Embryonic facial prominence (tissue), 1 donor: ENCODE results near the gene CFAP299.

Experiments
- DNase-seq: peaks from one replicate; pipeline ENCODE4 v3.0.0-alpha.2; 2016; ENCODE audit errors: extremely low spot score

CFAP299 gene

GRCh38 chr4:80447493-80447892 lies 112.0 kb downstream of the CFAP299 start:
- no peak for DNase-seq

DNA sequence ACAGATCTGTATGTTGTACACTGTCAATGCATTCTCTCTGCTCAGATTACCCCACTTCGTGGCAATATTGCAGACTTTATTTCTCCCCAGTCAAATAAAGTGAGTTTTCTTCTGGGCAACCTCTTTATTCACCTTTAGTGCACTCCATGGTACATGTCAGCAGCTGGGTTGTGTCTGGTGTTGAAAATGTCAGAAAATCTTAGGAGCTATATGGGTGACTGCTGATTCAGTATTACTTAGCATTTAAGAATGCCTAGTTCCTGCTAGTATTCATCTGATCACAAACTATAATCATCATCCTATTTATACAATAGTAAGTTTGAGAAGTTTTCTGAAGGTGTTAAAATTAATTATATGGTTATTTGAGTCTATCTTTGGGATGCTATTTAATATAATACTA lies 112.5 kb downstream of the CFAP299 start:
- DNase-seq: no peak

GRCh38 chr4:80452055-80452454 lies 116.5 kb downstream of the CFAP299 start:
- DNase-seq: no peak

GRCh38 chr4:80452768-80453167 lies 117.2 kb downstream of the CFAP299 start:
- no peak for DNase-seq

- DNase-seq: no peak
Observed at GRCh38 chr4:80454040-80454439, 118.5 kb downstream of the CFAP299 start.

GRCh38 chr4:80454556-80454955 lies 119.0 kb downstream of the CFAP299 start:
- no peak for DNase-seq

- no peak for DNase-seq
Observed at GRCh38 chr4:80459918-80460473, 124.5 kb downstream of the CFAP299 start.

DNA sequence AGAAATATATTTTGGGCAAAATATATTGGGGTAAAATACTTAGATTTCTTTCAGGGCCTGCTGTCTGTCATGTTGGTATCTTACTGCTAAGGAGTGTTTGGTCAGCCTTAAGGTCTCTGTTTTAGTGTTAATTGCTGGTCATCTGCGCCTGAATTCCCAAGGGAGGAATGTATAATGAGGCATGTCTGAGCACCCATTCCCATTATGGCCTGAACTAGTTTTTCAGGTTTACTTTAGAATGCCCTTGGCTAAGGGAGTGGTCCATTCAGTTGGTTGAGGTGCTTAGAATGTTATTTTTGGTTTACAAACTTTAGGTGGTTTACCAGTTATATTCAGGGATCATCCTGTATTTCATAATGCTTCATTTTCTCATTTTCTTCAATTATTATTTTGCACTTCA lies 125.9 kb downstream of the CFAP299 start:
- no peak for DNase-seq

GRCh38 chr4:80462621-80463091 lies 127.1 kb downstream of the CFAP299 start:
- no peak for DNase-seq

GRCh38 chr4:80463509-80463908 lies 128.0 kb downstream of the CFAP299 start:
- no peak for DNase-seq

- no peak for DNase-seq
Observed at GRCh38 chr4:80465238-80465637, 129.7 kb downstream of the CFAP299 start.

- DNase-seq: no peak
Observed at GRCh38 chr4:80465736-80466135, 130.2 kb downstream of the CFAP299 start.

DNA sequence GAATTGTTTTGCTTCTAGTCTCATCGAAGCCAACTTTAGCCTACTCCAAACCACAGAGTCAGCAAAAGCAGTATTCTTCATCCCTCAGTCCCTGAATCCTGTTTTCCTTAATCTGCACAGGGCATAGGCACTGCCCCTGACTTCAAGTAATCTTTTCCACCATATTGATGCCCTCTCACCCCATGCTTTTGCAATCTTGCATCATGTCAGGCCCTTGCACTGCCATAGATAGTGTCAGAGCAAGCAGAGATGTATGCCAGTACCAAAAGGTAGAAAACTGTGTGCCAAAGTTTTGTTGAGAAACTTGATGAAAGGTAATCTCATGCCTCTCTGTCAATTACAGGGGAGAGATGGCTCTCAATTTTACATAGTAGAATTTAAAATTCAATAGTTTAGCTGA lies 131.1 kb downstream of the CFAP299 start:
- no peak for DNase-seq

GRCh38 chr4:80471756-80472155 lies 136.2 kb downstream of the CFAP299 start:
- DNase-seq: no peak

DNA sequence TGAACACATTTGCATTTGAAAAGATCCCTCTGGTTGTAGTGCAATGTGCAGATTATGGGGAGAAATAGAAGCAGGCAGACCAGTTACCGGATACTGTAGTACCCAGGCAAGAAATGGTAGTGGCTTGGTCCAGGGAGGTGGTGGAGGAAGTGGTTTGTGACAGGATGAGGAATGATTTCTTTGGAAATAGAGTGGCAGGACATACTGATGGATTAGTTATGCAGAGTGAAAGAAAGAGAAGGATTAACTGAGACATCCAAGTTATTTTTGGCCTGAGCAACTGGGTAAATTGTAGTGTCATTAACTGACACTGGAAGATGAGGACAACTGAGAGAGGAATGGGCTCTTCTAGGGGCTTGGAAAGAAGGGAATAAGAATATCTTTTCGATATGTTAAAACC lies 139.7 kb downstream of the CFAP299 start:
- DNase-seq: no peak

- no peak for DNase-seq
Observed at GRCh38 chr4:80475798-80476197, 140.3 kb downstream of the CFAP299 start.

DNA sequence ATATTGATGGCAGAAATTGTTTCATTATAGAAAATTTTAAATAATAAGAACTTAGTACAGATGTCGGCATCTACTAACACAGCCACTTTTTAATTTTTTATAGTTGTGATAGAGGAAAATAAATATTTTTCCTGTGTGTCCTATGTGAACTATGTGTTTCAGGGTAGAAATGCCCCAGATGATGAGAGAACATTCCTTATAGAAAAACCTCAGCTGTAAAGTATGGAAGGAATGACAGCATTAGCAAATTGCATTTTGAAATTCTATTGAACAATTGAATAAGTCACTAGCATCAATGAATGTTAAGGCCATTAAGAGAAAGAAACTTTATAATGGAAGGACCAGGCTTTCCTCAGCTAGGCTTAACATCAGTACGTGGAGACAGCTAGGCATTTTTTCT lies 149.2 kb downstream of the CFAP299 start:
- no peak for DNase-seq

- DNase-seq: no peak
Observed at GRCh38 chr4:80486603-80487002, 151.1 kb downstream of the CFAP299 start.

GRCh38 chr4:80489798-80490197 lies 154.3 kb downstream of the CFAP299 start:
- DNase-seq: no peak

GRCh38 chr4:80492761-80493160 lies 157.2 kb downstream of the CFAP299 start:
- DNase-seq: no peak

DNA sequence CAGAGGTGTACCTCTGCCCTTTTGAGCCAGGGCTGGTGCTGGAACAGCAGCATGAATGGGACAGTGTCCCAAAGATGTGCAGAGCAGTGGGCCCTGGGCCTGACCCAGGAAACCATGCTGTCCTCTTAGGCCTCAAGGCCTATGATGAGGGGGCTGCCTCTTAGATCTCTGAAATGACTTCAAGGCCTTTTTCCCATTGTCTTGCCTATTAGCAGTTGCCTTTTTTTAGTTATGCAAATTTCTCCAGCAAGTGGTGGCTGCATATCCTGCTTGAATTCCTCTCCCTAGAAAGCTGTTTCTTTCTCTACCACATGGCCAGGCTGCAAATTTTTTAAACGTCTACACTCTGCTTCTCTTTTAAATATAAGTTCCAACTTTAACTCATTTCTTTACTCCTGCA lies 160.3 kb downstream of the CFAP299 start:
- DNase-seq: no peak

DNA sequence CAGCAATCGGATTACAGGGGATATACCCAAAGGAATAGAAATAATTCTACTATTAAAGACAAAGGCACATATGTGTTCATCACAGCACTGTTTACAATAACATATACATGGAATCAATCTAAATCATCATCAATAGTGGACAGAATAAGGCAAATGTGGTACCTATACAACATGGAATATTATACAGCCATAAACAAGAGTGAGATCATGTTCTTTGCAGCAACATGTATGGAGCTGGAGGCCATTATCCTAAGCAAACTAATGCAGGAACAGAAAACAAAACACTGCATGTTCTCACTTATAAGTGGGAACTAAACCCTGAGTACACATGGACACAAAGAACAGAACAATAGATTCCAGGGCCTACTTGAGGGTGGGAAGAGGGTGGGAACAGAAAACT lies 163.2 kb downstream of the CFAP299 start:
- DNase-seq: no peak

- no peak for DNase-seq
Observed at GRCh38 chr4:80500613-80501012, 165.1 kb downstream of the CFAP299 start.

DNA sequence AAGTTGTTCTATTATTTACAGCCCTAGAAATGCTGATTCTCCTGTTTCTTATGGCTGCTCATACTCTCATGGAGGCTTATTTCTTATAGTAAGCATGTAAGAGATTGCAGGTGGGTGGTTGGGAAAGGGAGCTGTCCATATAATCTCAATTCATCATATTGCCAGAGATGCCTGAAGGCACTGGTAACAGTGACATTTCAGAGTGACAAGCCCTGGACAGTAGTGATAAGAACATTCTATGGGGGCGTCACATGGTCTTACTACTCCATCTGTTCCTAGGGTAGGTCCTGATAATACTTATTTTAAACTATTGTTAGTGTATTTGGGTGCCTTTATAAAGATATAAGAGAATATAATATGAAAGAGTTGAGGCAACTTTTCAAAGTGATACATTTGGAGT lies 171.5 kb downstream of the CFAP299 start:
- no peak for DNase-seq
